ENCODE data around the gene PNLIPRP2. TPM values are rescaled to one million over a fixed set of nuclear protein-coding genes. Genes with fewer than 3 reads are reported as not detected.

Gene PNLIPRP2
- total RNA-seq, 1 experiment from 2014 or later = not detected

DNA sequence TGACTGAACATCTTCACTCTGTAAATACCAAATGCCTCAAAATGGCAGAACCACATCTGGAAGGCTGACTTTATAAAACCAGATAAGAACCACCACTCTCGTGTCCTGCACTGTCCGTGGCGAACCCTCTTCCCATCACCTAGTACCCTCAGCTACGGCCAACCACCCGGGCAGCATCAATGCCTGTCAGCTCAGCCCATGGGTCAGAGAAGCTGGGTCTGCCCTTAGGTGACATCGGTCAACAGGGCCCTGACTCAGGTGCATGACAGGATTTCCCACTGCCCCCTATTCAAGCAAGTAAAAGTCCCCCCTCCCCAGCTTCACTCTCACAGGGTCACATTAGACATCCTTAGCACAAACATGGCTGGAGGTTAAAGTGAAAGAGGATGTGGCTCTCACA lies 65.1 kb downstream of the PNLIPRP2 start:
- Mint-ChIP-seq H3K27me3 (ENCODE audit: unreplicated experiment) (peaks cover 16% of the 10 kb centered on the region), H3K27ac (ENCODE audit: unreplicated experiment) (no peak overlapping the region), H3K4me3 (ENCODE audit: low read depth, unreplicated experiment) (no peak overlapping the region), H3K4me1 (ENCODE audit: low read depth, unreplicated experiment) (no peaks in the 10 kb centered on the region), H3K9me3 (ENCODE audit: low read depth, unreplicated experiment) (no peaks in the 10 kb centered on the region), H3K36me3 (ENCODE audit: insufficient read depth, unreplicated experiment) (no peaks in the 10 kb centered on the region)
- TF ChIP-seq, protein P1, sequence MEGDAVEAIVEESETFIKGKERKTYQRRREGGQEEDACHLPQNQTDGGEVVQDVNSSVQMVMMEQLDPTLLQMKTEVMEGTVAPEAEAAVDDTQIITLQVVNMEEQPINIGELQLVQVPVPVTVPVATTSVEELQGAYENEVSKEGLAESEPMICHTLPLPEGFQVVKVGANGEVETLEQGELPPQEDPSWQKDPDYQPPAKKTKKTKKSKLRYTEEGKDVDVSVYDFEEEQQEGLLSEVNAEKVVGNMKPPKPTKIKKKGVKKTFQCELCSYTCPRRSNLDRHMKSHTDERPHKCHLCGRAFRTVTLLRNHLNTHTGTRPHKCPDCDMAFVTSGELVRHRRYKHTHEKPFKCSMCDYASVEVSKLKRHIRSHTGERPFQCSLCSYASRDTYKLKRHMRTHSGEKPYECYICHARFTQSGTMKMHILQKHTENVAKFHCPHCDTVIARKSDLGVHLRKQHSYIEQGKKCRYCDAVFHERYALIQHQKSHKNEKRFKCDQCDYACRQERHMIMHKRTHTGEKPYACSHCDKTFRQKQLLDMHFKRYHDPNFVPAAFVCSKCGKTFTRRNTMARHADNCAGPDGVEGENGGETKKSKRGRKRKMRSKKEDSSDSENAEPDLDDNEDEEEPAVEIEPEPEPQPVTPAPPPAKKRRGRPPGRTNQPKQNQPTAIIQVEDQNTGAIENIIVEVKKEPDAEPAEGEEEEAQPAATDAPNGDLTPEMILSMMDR (IDR thresholded peaks at IDR 0.05; ENCODE audit: unreplicated experiment) = no peak
- no TSS peak for BruUV-seq (replicated peaks)
- DNase-seq = no peak
- CTCF ChIA-PET = no interaction called here
- intact Hi-C loops (cut with micrococcal nuclease; ENCODE audit: unreplicated experiment) = no loop called here

DNA sequence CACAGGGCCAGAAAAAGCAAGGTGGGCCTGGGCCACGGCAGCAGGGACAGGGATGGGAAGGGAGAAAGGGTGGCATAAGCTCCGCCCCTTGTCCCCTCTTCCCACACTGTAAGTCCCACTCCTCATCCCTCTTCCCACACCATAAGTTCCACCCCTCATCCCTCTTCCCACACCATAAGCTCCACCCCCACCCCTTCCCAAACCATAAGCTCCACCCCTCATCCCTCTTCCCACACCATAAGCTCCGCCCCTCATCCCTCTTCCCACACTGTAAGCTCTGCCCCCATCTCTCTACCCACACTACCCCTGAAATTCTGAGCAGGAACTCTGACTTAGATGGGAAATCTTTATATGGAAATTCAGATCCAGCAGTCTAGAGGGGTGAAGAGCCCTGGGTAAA lies 65.9 kb downstream of the PNLIPRP2 start:
- TF ChIP-seq, protein P1 (IDR thresholded peaks at IDR 0.05; ENCODE audit: unreplicated experiment) = no peak
- Mint-ChIP-seq H3K9me3 (ENCODE audit: low read depth, unreplicated experiment) (no peaks in the 10 kb centered on the region), H3K4me3 (ENCODE audit: low read depth, unreplicated experiment) (no peak overlapping the region), H3K27ac (ENCODE audit: unreplicated experiment) (no peak overlapping the region), H3K27me3 (ENCODE audit: unreplicated experiment) (peaks cover 16% of the 10 kb centered on the region), H3K4me1 (ENCODE audit: low read depth, unreplicated experiment) (no peaks in the 10 kb centered on the region), H3K36me3 (ENCODE audit: insufficient read depth, unreplicated experiment) (no peaks in the 10 kb centered on the region)
- intact Hi-C loops (cut with micrococcal nuclease; ENCODE audit: unreplicated experiment) = no loop called here
- DNase-seq = no peak
- CTCF ChIA-PET = no interaction called here
- no TSS peak for BruUV-seq (replicated peaks)

DNA sequence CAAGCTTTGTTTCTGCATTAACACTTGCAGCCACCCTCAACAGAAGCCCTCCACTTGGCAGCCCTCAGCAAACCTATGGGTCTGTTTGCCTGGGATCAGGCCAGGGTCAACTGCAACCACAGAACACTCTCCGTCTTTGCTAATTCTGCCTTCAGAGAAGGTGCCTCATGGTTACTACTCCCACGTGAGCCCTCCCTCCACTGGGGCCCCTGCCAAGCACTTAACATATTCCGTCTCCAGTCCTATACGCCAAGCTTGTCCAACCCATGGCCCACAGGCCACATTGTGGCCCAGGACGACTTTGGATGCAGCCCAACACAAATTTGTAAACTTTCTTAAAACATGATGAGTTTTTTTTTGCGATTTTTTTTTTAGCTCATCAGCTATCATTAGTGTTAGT lies 66.9 kb downstream of the PNLIPRP2 start:
- H3K36me3 Mint-ChIP-seq (ENCODE audit: insufficient read depth, unreplicated experiment) = no peaks in the 10 kb centered on the region
- DNase-seq = no peak
- peaks cover 16% of the 10 kb centered on the region for H3K27me3 Mint-ChIP-seq (ENCODE audit: unreplicated experiment)
- BruUV-seq (replicated peaks) = no TSS peak
- no peak overlapping the region for H3K27ac Mint-ChIP-seq (ENCODE audit: unreplicated experiment)
- CTCF ChIA-PET = interaction anchor here (0.6 kb wide), 1 partner anchor 124 kb away, joined by 9 read pairs; no protein-coding TSS in a partner anchor
- TF ChIP-seq, protein P1 (IDR thresholded peaks at IDR 0.05; ENCODE audit: unreplicated experiment) = no peak
- H3K4me1 Mint-ChIP-seq (ENCODE audit: low read depth, unreplicated experiment) = no peaks in the 10 kb centered on the region
- intact Hi-C loops (cut with micrococcal nuclease; ENCODE audit: unreplicated experiment) = no loop called here
- no peaks in the 10 kb centered on the region for H3K9me3 Mint-ChIP-seq (ENCODE audit: low read depth, unreplicated experiment)
- no peak overlapping the region for H3K4me3 Mint-ChIP-seq (ENCODE audit: low read depth, unreplicated experiment)

DNA sequence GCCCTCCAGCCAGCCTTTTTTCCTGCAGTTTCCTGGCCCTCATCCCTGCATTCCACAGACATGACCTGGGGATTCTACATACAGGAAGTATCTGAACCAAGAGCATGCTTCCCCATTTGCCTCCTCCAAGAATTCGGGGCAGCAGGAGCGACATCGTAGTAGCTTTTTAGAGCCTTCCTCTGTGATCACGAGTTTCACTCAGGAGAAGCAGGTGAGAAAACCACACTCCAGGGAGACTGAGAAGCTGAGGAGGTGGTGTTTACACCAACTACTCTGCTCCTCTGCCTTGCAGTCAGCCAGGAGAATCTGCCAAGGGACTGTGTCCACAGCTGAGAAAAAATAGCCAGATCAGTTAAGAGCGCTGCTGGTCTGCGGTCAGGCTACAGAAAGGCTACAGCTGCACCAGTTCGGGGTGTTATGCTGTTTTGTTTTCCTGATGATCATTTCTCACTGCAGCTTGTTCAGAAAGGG lies 67.5 kb downstream of the PNLIPRP2 start:
- H3K4me3 Mint-ChIP-seq (ENCODE audit: low read depth, unreplicated experiment) = no peak overlapping the region
- TF ChIP-seq, protein P1 (IDR thresholded peaks at IDR 0.05; ENCODE audit: unreplicated experiment) = no peak
- CTCF ChIA-PET = interaction anchor here (0.6 kb wide), 1 partner anchor 156 kb away, joined by 4 read pairs; no protein-coding TSS in a partner anchor

More for the DNA sequence above, 67.5 kb downstream of the PNLIPRP2 start:
- Mint-ChIP-seq H3K27ac (ENCODE audit: unreplicated experiment) (no peak overlapping the region), H3K27me3 (ENCODE audit: unreplicated experiment) (peaks cover 16% of the 10 kb centered on the region), H3K36me3 (ENCODE audit: insufficient read depth, unreplicated experiment) (no peaks in the 10 kb centered on the region), H3K9me3 (ENCODE audit: low read depth, unreplicated experiment) (no peaks in the 10 kb centered on the region), H3K4me1 (ENCODE audit: low read depth, unreplicated experiment) (no peaks in the 10 kb centered on the region)
- BruUV-seq (replicated peaks) = no TSS peak
- intact Hi-C loops (cut with micrococcal nuclease; ENCODE audit: unreplicated experiment) = no loop called here
- no peak for DNase-seq

All from Calu3 (cell line).